Kidney epithelial cell (primary cell): ENCODE results near the gene CTXND1. TPM values are rescaled to one million over a fixed set of nuclear protein-coding genes. Genes with fewer than 3 reads are reported as not detected.

Source experiments
- DNase-seq: peaks from one replicate; pipeline ENCODE4 v3.0.0-alpha.2; 2010; ENCODE audit warnings: low read depth
- H3K27me3 ChIP-seq: 2 replicates; pipeline ENCODE4 v1.6.0; 2011; ENCODE audit warnings: low read length; ENCODE audit not compliant: control insufficient read depth, insufficient read depth
- H3K36me3 ChIP-seq: 2 replicates; pipeline ENCODE4 v1.5.1; 2011; ENCODE audit warnings: low read length; ENCODE audit not compliant: control insufficient read depth, insufficient read depth
- H3K4me3 ChIP-seq: 2 replicates; pipeline ENCODE4 v1.5.1; 2011; ENCODE audit warnings: low read depth, mild to moderate bottlenecking, control low read depth, low read length
- CTCF ChIP-seq: IDR thresholded peaks from 2 replicates; pipeline ENCODE4 v1.5.1; 2011; ENCODE audit warnings: mild to moderate bottlenecking, moderate library complexity, low read length, control low read depth, inconsistent platforms; ENCODE audit not compliant: insufficient read depth, poor library complexity, severe bottlenecking
- total RNA-seq: library from RNA; depleted of rRNA; stranded (reverse); fragments of >200 nt; gene quantifications from 2 replicates; pipeline ENCODE4 v1.2.3, GENCODE V29; 2015

Gene CTXND1
- total RNA-seq, 1 donor from 2014 or later, result not detected

GRCh38 chr15:80203361-80203885, 48.6 kb downstream of the CTXND1 start:
- peaks cover 5% of the 10 kb centered on the region for H3K27me3 ChIP-seq
- DNase-seq, result no peak
- H3K36me3 ChIP-seq, result no peaks in the 10 kb centered on the region
- no peak overlapping the region for H3K4me3 ChIP-seq
- no peak for TF ChIP-seq CTCF

- peaks cover 5% of the 10 kb centered on the region for H3K27me3 ChIP-seq
- H3K36me3 ChIP-seq, result no peaks in the 10 kb centered on the region
- no peak for TF ChIP-seq CTCF
- H3K4me3 ChIP-seq, result no peak overlapping the region
- no peak for DNase-seq
Measured at GRCh38 chr15:80202641-80203360, 49.2 kb downstream of the CTXND1 start.

- no peak for DNase-seq
- Histone ChIP-seq H3K36me3 (no peaks in the 10 kb centered on the region), H3K27me3 (peaks cover 5% of the 10 kb centered on the region), H3K4me3 (no peak overlapping the region)
- TF ChIP-seq CTCF, result no peak
Measured at GRCh38 chr15:80202016-80202315, 50.0 kb downstream of the CTXND1 start.

- TF ChIP-seq CTCF, result no peak
- Histone ChIP-seq H3K36me3 (no peaks in the 10 kb centered on the region), H3K4me3 (no peak overlapping the region), H3K27me3 (peaks cover 5% of the 10 kb centered on the region)
- no peak for DNase-seq
Measured at GRCh38 chr15:80201256-80202015, 50.6 kb downstream of the CTXND1 start.

GRCh38 chr15:80199869-80200268, 52.1 kb downstream of the CTXND1 start:
- DNase-seq, result no peak
- Histone ChIP-seq H3K36me3 (no peaks in the 10 kb centered on the region), H3K4me3 (no peak overlapping the region), H3K27me3 (peaks cover 5% of the 10 kb centered on the region)
- no peak for TF ChIP-seq CTCF
